Fibroblast of villous mesenchyme (primary cell): Measurements from ENCODE around the gene CDH23. TPM values are rescaled to one million over a fixed set of nuclear protein-coding genes. Genes with fewer than 3 reads are reported as not detected.

Experiments used
- DNase-seq: peaks from one replicate; pipeline ENCODE4 v3.0.0-alpha.2; 2010; ENCODE audit warnings: low read depth
- H3K4me3 ChIP-seq: 2 replicates; pipeline ENCODE4 v1.5.1; 2011; ENCODE audit warnings: low read depth, mild to moderate bottlenecking, low read length
- CTCF ChIP-seq: IDR thresholded peaks from 2 replicates; pipeline ENCODE4 v1.5.1; 2012; ENCODE audit warnings: low read depth, mild to moderate bottlenecking, low read length; ENCODE audit not compliant: insufficient read depth
- total RNA-seq: library from RNA; depleted of rRNA; stranded (reverse); fragments of >200 nt; gene quantifications from 2 replicates; pipeline ENCODE4 v1.2.3, GENCODE V29; 2012

Gene CDH23
- total RNA-seq, 1 donor: under 0.01 TPM

GRCh38 chr10:71424496-71425194 is 27.9 kb downstream of the CDH23 start:
- no peak overlapping the region for H3K4me3 ChIP-seq
- DNase-seq: no peak
- TF ChIP-seq CTCF: no peak

- TF ChIP-seq CTCF: no peak
- no peak overlapping the region for H3K4me3 ChIP-seq
- no peak for DNase-seq
Measured at GRCh38 chr10:71426058-71426605, 29.4 kb downstream of the CDH23 start.

GRCh38 chr10:71427246-71427645 is 30.5 kb downstream of the CDH23 start:
- DNase-seq: no peak
- TF ChIP-seq CTCF: no peak
- no peak overlapping the region for H3K4me3 ChIP-seq

- no peak for TF ChIP-seq CTCF
- no peak for DNase-seq
- no peak overlapping the region for H3K4me3 ChIP-seq
Measured at GRCh38 chr10:71429304-71429703, 32.6 kb downstream of the CDH23 start.

- no peak for DNase-seq
- peak; percentile 26 for TF ChIP-seq CTCF
Measured at GRCh38 chr10:71429929-71430328, 33.2 kb downstream of the CDH23 start.

GRCh38 chr10:71431239-71432100 is 34.8 kb downstream of the CDH23 start:
- DNase-seq: no peak
- no peak for TF ChIP-seq CTCF
- H3K4me3 ChIP-seq: no peak overlapping the region

More at GRCh38 chr10:71429929-71430328, 33.2 kb downstream of the CDH23 start:
- no peak overlapping the region for H3K4me3 ChIP-seq
